Neuronal stem cell (in vitro differentiated cells): ENCODE data around the gene RNGTT.

Source experiments
- DNase-seq: peaks from one replicate; pipeline ENCODE4 v3.0.0-alpha.2; 2013; ENCODE audit warnings: low spot score
- H2AFZ ChIP-seq: one replicate; pipeline ENCODE4 v1.6.1; 2013; ENCODE audit warnings: mild to moderate bottlenecking, low read length, inconsistent platforms
- H2AK5ac ChIP-seq: 2 replicates; pipeline ENCODE4 v1.6.1; 2013; ENCODE audit warnings: low read depth, mild to moderate bottlenecking, inconsistent platforms, low read length, moderate library complexity, mixed read lengths
- H2BK120ac ChIP-seq: 2 replicates; pipeline ENCODE4 v1.6.1; 2013; ENCODE audit warnings: low read depth, mild to moderate bottlenecking, inconsistent platforms, low read length, moderate library complexity, mixed read lengths
- H2BK12ac ChIP-seq: one replicate; pipeline ENCODE4 v1.6.1; 2013; ENCODE audit warnings: low read length, inconsistent platforms
- H2BK15ac ChIP-seq: 2 replicates; pipeline ENCODE4 v1.6.1; 2013; ENCODE audit warnings: mild to moderate bottlenecking, low read length, inconsistent platforms, mixed read lengths
- H2BK5ac ChIP-seq: one replicate; pipeline ENCODE4 v1.6.1; 2013; ENCODE audit warnings: inconsistent platforms, mild to moderate bottlenecking, low read length, moderate library complexity
- H3K14ac ChIP-seq: one replicate; pipeline ENCODE4 v1.6.1; 2013; ENCODE audit warnings: low read length, inconsistent platforms
- H3K18ac ChIP-seq: 2 replicates; pipeline ENCODE4 v1.6.1; 2013; ENCODE audit warnings: low read length, inconsistent platforms
- H3K23ac ChIP-seq: 2 replicates; pipeline ENCODE4 v1.6.1; 2013; ENCODE audit warnings: low read depth, mild to moderate bottlenecking, mixed read lengths, low read length, inconsistent platforms; ENCODE audit not compliant: poor library complexity
- H3K27ac ChIP-seq: replicated peaks from 3 replicates; pipeline ENCODE4 v1.5.1; 2013; ENCODE audit warnings: low read length, inconsistent platforms
- H3K27me3 ChIP-seq, 3 experiments: 2 replicates each; pipeline ENCODE4 v1.6.1; 2013; ENCODE audit warnings: low read length in 3 of 3, mild to moderate bottlenecking in 2 of 3, inconsistent platforms in 1 of 3, low read depth in 1 of 3, mixed read lengths in 1 of 3, moderate library complexity in 1 of 3; ENCODE audit not compliant: control insufficient read depth in 3 of 3, insufficient read depth in 3 of 3
- H3K36me3 ChIP-seq, 2 donors: replicated peaks in 1 of 2; 2 replicates each; pipeline ENCODE4 v1.6.1; 2013; ENCODE audit warnings: low read length in 2 of 2; ENCODE audit not compliant: control insufficient read depth in 2 of 2, insufficient read depth in 2 of 2
- H3K4ac ChIP-seq: 2 replicates; pipeline ENCODE4 v1.6.1; 2013; ENCODE audit warnings: inconsistent platforms, mild to moderate bottlenecking, low read length, moderate library complexity
- H3K4me1 ChIP-seq, 2 donors: 1 replicate in 1 of 2; 2 replicates in 1 of 2; pipeline ENCODE4 v1.6.1; 2013; ENCODE audit warnings: low read length in 2 of 2, low read depth in 1 of 2; ENCODE audit not compliant: control insufficient read depth in 2 of 2, insufficient read depth in 1 of 2
- H3K4me2 ChIP-seq: one replicate; pipeline ENCODE4 v1.6.1; 2013; ENCODE audit warnings: mild to moderate bottlenecking, low read length, inconsistent platforms; ENCODE audit not compliant: insufficient read depth, poor library complexity, severe bottlenecking
- H3K4me3 ChIP-seq, 2 donors: 2 replicates each; pipeline ENCODE4 v1.5.1; 2013; ENCODE audit warnings: low read length in 2 of 2, mild to moderate bottlenecking in 2 of 2, inconsistent platforms in 1 of 2, moderate library complexity in 1 of 2
- H3K79me1 ChIP-seq: one replicate; pipeline ENCODE4 v1.6.1; 2013; ENCODE audit warnings: low read depth, mild to moderate bottlenecking, inconsistent platforms, low read length, moderate library complexity
- H3K9ac ChIP-seq: one replicate; pipeline ENCODE4 v1.6.1; 2013; ENCODE audit warnings: mild to moderate bottlenecking, low read depth, low read length, inconsistent platforms; ENCODE audit not compliant: poor library complexity
- H3K9me3 ChIP-seq, 2 donors: replicated peaks in 1 of 2; 2 replicates each; pipeline versions ENCODE3 to v1.6.1; 2013; ENCODE audit warnings: low read length in 2 of 2, mild to moderate bottlenecking in 2 of 2, inconsistent platforms in 1 of 2, low read depth in 1 of 2, mixed read lengths in 1 of 2, moderate library complexity in 1 of 2; ENCODE audit not compliant: control insufficient read depth in 2 of 2, insufficient read depth in 1 of 2
- H4K8ac ChIP-seq: one replicate; pipeline ENCODE4 v1.6.1; 2013; ENCODE audit warnings: low read depth, mild to moderate bottlenecking, inconsistent platforms, low read length, moderate library complexity
- H4K91ac ChIP-seq: one replicate; pipeline ENCODE4 v1.6.1; 2013; ENCODE audit warnings: low read length, low read depth, mild to moderate bottlenecking, inconsistent platforms; ENCODE audit not compliant: poor library complexity
- WGBS, 2 donors: extraction: QIAGEN DNeasy Blood & Tissue Kit; methylation state at CpG; one replicate each; pipeline ENCODE4 v1.1.7; 2013; ENCODE audit warnings: missing lambda C conversion rate in 2 of 2, mixed read lengths in 1 of 2; ENCODE audit not compliant: insufficient read length in 2 of 2, insufficient replicate concordance in 1 of 2; ENCODE audit errors: extremely low coverage in 2 of 2; 5-methylcytosine and 5-hydroxymethylcytosine counted together

RNGTT gene

DNA sequence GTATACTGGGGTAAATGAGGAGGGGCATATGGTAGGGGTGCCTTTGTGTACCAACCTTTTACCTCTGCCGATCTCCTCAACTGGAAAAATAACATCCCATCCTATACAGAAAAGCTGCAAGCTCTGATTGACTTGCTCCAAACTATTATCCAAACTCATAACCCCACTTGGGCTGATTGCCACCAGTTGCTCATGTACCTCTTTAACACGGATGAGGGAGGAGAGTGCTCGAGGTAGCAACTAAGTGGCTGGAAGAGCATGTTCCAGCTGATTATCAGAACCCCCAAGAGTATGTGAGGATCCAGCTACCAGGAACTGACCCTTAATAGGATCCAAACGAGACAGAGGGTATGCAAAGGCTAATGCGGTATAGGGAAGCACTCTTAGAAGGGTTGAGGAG, 299.6 kb downstream of the RNGTT start:
- Histone ChIP-seq H3K27me3 (no peaks in the 10 kb centered on the region), H3K14ac (no peak overlapping the region), H3K36me3 (no peaks in the 10 kb centered on the region), H3K4me1 (no peaks in the 10 kb centered on the region), H2BK120ac (no peak overlapping the region), H2AK5ac (no peak overlapping the region), H3K4me2 (no peak overlapping the region), H3K79me1 (no peaks in the 10 kb centered on the region), H3K4ac (no peak overlapping the region), H3K27ac (no peak overlapping the region), H3K18ac (no peak overlapping the region), H2BK5ac (no peak overlapping the region), H4K8ac (no peak overlapping the region), H3K9ac (no peak overlapping the region), H2BK12ac (no peak overlapping the region), H2AFZ (no peak overlapping the region), H4K91ac (no peak overlapping the region), H3K4me3 (no peak overlapping the region), H3K23ac (no peak overlapping the region), H3K9me3 (peaks cover 6 to 13% of the 10 kb centered on the region in 2 donors), H2BK15ac (no peak overlapping the region)
- WGBS, 2 donors, result no CpG with 5 or more reads among the region's 5 CpGs
- no peak for DNase-seq

DNA sequence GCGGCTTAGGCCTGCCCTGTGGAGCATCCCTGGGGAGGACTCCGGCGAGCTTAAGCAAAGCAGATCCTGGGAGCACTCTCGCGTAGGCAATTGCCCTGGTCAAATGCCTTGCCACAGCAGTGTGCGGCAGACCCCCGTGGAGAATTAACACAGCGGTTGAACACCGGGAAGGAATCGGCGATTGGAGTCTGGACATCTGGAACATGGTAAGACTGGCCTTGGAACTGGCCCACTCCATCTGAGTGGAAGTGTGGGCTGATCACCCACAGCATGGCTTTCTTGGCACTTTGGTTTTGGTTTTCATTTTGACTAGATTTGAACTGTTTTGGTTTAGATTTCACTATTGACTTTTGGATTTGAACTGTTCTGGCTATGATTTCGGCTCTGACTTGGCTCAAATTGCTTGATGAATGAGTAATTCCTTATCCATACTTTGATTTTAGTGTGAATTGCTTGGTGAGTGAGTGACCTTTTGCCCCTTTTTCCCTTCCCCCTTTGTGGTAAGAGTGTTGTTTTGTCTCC, 300.7 kb downstream of the RNGTT start:
- H2BK5ac ChIP-seq, result no peak overlapping the region
- H2AFZ ChIP-seq, result no peak overlapping the region
- H2BK15ac ChIP-seq, result no peak overlapping the region
- no peak overlapping the region for H4K91ac ChIP-seq
- WGBS, 2 donors, result no CpG with 5 or more reads among the region's 12 CpGs
- no peak for DNase-seq
- no peak overlapping the region for H3K14ac ChIP-seq
- no peaks in the 10 kb centered on the region for H3K79me1 ChIP-seq
- no peak overlapping the region for H4K8ac ChIP-seq
- H3K9me3 ChIP-seq, result peaks cover 8 to 19% of the 10 kb centered on the region in 2 donors
- H3K18ac ChIP-seq, result no peak overlapping the region
- no peak overlapping the region for H3K4me3 ChIP-seq
- H3K4ac ChIP-seq, result no peak overlapping the region
- H2AK5ac ChIP-seq, result no peak overlapping the region
- H3K4me2 ChIP-seq, result no peak overlapping the region
- H3K27ac ChIP-seq, result no peak overlapping the region
- H3K23ac ChIP-seq, result no peak overlapping the region
- H3K4me1 ChIP-seq, result no peaks in the 10 kb centered on the region
- H3K27me3 ChIP-seq, result no peaks in the 10 kb centered on the region
- no peak overlapping the region for H2BK120ac ChIP-seq
- no peak overlapping the region for H2BK12ac ChIP-seq
- H3K9ac ChIP-seq, result no peak overlapping the region
- H3K36me3 ChIP-seq, result peaks cover 0 to 4% of the 10 kb centered on the region in 2 donors

DNA sequence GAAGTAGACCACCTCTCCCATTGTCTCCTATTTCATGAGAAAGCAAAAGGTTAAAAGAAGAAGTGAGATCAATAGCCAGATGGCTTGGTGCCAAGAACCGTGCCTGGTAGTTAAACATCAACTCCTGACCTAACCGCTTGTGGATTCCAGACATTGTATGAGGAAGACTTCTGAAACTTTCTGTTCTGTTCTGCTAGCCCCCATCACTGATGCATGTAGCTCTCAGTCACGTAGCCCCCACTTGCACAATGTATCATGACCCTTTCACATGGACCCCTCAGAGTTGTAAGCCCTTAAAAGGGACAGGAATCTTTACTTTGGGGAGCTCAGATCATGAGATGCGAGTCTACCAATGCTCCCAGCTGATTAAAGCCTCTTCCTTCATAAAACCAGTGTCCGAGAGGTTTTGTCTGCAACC, 301.2 kb downstream of the RNGTT start:
- Histone ChIP-seq H3K23ac (no peak overlapping the region), H3K9ac (no peak overlapping the region), H2BK120ac (no peak overlapping the region), H2AFZ (no peak overlapping the region), H3K27ac (no peak overlapping the region), H3K27me3 (no peaks in the 10 kb centered on the region), H2BK12ac (no peak overlapping the region), H2BK15ac (no peak overlapping the region), H3K4me3 (no peak overlapping the region), H4K8ac (no peak overlapping the region), H3K14ac (no peak overlapping the region), H3K4me1 (no peaks in the 10 kb centered on the region), H3K4ac (no peak overlapping the region), H2AK5ac (no peak overlapping the region), H4K91ac (no peak overlapping the region), H3K18ac (no peak overlapping the region), H3K79me1 (no peaks in the 10 kb centered on the region), H3K9me3 (peaks cover 8 to 19% of the 10 kb centered on the region in 2 donors), H3K4me2 (no peak overlapping the region), H3K36me3 (peaks cover 0 to 4% of the 10 kb centered on the region in 2 donors), H2BK5ac (no peak overlapping the region)
- DNase-seq, result no peak
- WGBS, 2 donors, result no CpG with 5 or more reads among the region's 5 CpGs

DNA sequence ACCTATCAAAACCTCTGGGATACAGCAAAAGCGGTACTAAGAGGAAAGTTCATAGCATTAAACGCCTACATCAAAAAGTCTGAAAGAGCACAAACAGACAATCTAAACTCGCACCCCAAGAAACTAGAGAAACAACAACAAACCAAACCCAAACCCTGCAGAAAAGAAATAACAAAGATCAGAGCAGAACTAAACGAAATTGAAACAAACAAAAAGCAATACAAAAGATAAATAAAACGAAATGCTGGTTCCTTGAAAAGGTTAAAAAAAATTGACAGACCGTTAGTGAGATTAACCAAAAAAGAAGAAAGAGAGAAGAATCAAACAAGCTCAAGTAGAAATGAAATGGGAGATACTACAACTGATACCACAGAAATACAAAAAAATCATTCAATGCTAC, 302.3 kb downstream of the RNGTT start:
- H3K9me3 ChIP-seq, result peaks cover 8 to 19% of the 10 kb centered on the region in 2 donors
- no CpG with 5 or more reads among the region's 6 CpGs for WGBS, 2 donors

More for the DNA sequence above, 302.3 kb downstream of the RNGTT start:
- no peaks in the 10 kb centered on the region for H3K27me3 ChIP-seq
- H2BK15ac ChIP-seq, result no peak overlapping the region
- H3K79me1 ChIP-seq, result no peaks in the 10 kb centered on the region
- H2AFZ ChIP-seq, result no peak overlapping the region
- no peak for DNase-seq
- no peak overlapping the region for H2AK5ac ChIP-seq
- no peaks in the 10 kb centered on the region for H3K4me1 ChIP-seq
- H4K91ac ChIP-seq, result no peak overlapping the region
- H3K27ac ChIP-seq, result no peak overlapping the region
- no peak overlapping the region for H3K4me2 ChIP-seq
- no peak overlapping the region for H3K9ac ChIP-seq
- H3K23ac ChIP-seq, result no peak overlapping the region
- H4K8ac ChIP-seq, result no peak overlapping the region
- H3K14ac ChIP-seq, result no peak overlapping the region
- no peak overlapping the region for H2BK5ac ChIP-seq
- no peak overlapping the region for H3K4me3 ChIP-seq
- peaks cover 0 to 4% of the 10 kb centered on the region in 2 donors for H3K36me3 ChIP-seq
- no peak overlapping the region for H3K18ac ChIP-seq
- no peak overlapping the region for H2BK120ac ChIP-seq
- H3K4ac ChIP-seq, result no peak overlapping the region
- H2BK12ac ChIP-seq, result no peak overlapping the region
